DMS114 treated with DMSO at 0.1 percent for 48 hours (cell line): ENCODE measurements around the gene MTHFD1L.

ENCODE experiments used
- DNase-seq: peaks from one replicate; lab custom pipeline; 2025; ENCODE audit not compliant: unreplicated experiment; lab: John Stamatoyannopoulos, UW

Gene MTHFD1L

DNA sequence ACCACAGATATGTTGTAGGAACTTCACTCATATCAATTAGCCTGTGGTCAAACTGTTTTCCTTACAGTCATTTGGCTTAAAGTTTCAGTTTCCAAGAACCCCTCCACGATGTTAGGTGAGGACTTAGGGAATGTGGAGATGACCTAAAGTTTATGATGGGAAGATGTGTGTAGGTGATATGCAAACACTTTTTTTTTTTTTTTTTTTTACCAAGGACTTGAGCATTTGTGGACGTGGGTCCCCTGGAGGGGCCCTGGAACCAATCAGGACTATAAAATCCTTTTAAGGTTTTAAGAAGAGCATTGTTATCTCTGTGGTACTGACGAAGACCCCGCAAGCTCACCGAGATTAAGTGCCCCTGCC lies 478 bp upstream of the MTHFD1L start:
- DNase-seq: no peak

DNA sequence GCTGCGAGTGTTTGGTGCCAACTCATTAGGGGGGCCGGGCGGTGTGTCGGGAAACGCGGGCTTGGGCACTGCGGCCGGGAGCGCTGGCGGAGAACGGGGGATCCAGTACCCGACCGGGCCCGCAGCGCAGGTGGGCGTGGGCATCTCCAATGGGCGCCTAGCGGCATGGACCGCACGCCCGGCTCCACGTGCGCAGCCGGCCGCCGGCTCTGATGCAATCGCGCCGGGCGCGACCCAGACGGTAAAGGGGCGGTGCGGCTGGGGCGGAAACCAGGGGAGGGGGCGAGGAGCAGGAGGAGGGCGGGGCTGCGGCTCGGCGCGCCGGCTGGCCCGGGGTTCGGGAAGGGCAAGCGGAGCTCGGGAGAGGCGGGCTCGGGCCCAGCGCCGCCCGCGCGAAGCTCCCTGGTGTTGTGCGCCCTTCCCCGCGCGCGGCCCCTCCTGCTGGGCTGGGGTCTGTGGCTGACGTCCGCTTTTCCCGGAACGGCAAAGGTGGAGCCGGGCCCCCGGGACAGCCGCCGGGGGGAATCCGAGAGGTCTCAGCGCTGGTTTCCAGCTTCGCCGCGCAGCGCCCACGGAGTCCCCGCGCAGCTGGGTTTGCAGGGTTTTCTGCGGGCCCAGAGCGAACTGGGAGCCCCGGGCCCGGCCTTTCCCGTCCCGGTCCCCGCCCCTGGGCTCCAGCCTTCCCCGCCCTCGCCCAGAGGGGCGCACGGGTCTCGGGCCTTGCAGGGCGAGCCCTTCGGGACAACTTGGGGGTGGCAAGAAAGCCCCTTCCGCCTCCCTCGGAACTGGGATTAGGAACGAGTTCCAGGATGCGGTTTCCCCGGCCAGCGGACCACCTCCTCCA lies 867 bp downstream of the MTHFD1L start:
- peak; percentile 8 for DNase-seq

DNA sequence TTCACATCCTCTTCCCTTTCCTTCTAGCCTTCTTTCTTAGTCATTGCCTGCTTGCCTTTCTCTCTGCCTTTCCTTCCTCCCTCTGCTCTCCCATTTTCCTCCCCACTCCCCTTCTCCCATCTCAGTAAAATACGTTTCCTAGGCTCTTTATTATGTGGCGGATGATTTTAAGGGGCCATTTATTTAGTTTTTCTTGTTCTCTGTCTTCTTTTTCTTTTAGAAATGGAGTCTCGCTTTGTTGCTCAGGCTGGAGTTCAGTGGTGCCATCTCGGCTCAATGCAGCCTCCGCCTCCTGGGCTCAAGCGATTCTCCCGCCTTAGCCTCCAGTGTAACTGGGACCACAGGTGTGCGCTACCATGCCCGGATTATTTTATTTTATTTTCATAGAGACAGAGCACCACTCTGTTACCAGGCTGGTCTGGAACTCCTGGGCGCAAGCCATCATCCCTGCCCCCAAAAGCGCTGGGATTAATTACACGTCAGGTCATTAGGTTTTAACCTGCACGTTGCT lies 1.5 kb downstream of the MTHFD1L start:
- DNase-seq: no peak

DNA sequence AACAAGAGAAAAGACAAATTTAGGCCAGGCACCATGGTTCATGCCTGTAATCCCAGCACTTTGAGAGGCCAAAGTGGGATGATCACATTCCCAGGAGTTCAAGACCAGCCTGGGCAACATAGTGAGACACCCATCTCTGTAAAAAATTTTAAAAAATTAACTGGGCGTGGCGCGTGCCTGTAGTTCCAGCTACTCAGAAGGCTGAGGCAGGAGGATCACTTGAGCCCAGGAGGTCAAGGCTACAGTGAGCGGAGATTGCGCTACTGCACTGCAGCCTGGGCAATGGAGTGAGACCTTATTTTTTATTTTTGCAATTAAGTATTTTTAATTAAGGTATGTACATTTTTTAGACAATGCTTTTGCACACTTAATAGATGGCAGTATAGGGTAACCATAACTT lies 3.3 kb downstream of the MTHFD1L start:
- no peak for DNase-seq

DNA sequence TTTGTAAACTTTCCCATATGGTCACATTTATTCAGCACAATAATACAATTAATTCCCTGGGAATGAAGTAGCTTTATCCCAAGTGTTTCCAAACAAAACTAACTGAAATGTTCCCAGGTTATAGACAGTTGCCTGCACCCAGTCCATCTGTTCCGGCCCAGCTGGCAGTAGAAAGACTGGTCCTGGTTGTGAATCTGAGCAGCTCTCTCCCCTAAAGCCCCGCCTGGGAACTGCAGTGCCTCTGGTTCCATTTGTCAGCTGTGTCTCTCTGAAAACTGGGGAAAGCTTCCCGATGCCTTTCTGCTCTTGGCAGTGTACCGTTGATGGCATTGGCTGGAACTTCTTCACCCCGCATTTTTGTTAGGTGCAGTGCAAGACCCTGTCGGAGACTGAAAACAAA lies 8.7 kb downstream of the MTHFD1L start:
- DNase-seq: no peak

DNA sequence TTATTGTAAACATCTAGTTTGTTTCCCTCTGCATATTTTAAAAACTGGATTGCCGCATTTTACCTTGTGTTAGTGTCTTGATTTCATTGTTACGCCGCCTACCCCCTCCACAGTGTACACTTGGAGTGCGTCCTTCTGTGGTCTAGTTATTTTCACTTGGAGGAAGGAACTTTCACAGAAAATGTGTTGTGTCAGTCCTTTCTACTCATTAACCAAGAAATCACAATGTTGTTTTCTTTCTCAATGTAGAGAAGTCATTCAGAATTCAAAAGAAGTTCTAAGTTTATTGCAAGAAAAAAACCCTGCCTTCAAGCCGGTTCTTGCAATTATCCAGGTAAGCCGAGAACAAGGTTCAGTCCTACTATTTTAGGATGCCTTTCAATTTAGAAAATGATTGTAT lies 10.3 kb downstream of the MTHFD1L start:
- DNase-seq: no peak

DNA sequence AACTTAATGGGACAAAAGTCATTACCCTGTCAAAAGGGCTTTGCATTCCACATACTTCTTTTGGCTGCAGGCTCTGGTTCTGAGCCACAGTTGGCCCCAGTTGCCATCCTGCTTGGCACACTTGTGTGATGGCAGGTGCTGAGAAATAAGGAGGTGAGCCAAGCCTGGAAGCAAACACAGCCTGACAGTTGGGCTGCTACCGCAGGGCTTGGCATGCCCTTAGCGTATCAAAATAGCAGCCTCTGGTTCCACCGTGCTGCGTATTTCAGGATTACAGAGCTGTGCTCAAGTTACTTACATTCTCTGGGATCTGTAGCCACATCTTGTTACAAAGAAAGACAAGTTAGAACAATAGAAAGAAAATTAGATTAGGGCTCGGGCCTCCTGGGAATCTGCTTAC lies 11.1 kb downstream of the MTHFD1L start:
- no peak for DNase-seq

DNA sequence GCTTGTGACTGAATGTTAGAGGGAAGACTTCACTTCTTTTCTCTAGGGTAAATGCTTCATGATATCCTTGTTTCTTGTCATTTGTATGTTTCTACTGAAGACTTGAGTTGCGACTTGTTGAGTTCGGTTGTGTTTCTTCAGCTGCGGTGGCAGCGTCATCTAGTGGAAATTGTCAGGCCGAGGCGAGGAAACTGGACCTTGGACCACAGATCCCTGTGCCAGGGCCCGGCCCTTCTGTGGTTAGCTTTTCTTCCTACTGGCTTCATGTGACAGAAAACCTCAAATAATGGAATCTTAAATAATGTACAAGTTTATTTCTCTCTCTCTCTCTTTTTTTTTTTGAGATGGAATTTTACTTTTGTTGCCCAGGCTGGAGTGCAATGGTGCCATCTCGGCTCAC lies 12.4 kb downstream of the MTHFD1L start:
- no peak for DNase-seq

DNA sequence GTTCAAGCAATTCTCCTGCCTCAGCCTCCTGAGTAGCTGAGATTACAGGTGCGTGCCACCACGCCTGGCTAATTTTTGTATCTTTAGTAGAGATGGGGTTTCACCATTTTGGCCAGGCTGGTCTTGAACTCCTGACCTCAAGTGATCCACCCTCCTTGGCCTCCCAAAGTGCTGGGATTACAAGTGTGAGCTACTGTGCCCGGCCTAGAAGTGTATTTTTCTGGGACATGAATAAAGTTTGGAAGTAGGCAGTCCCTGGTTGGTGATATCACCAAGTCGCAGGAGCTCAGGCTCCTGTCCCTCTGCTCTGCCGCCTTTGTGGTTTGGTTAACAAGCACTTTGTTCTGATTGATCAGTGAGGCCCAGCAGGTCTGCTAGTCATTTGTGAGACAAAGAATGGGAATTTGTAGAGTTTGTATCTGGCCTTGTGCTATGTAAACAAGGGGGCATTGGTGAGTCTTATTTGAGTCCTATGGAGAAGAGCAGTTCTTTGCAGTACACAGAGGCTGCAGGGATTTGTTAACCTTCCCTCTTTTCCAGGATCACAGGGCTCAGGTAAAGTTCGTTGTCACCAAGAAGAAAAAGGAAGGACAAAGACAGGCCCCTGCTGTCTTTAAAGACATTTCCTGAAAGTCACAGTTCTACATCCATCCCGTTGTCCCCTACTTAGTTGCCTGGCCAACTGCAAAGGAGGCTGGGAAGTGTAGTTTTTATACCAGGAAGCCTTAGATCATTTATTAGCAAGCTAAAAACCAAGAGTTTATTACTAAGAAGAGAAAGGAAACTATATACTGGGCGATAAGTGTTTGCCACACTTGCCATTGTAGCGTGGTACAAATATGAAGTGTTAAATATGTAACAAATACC lies 13.1 kb downstream of the MTHFD1L start:
- no peak for DNase-seq

DNA sequence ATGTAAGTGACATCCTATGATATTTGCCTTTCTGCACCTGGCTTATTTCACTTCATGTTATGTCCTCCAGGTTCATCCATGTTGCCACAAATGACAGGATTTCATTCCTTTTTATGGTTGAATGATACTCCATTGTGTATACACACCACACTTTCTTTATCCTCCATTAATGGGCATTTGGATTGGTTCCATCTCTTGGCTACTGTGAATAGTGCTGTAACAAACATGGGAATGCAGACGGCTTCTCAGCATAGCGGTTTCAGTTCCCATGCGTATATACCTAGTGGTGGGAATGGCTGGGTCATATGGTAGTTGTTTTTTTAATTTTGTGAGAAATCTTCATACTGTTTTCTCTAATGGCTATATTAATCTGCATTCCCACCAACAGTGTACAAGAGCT lies 14.8 kb downstream of the MTHFD1L start:
- no peak for DNase-seq

DNA sequence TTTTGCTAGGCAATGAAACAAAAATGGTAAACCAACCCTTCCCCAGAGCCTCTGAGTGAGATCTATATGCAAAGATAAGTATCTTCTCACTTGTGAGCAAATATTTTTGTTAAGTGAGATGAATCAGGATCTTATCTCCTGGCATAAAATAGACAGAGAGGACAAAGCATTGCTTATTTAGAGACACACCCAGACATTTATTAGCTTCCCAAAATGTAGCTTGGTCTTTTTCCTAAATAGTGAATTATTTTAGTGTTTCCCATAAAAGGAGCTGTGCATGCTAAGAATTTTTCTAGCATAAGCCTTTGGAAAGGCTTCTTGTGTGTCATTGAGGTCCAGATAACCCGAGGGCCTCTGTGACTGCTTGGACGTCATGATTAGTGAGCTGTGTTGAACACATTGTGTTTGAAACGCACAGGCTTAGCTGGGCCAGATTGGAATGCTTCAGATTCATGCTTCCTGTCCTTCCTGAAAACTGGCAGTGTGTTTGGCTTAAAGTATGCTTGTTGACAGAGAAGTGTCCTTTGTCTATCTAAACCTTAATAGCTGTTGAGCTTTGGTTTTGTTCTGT lies 16.5 kb downstream of the MTHFD1L start:
- no peak for DNase-seq

DNA sequence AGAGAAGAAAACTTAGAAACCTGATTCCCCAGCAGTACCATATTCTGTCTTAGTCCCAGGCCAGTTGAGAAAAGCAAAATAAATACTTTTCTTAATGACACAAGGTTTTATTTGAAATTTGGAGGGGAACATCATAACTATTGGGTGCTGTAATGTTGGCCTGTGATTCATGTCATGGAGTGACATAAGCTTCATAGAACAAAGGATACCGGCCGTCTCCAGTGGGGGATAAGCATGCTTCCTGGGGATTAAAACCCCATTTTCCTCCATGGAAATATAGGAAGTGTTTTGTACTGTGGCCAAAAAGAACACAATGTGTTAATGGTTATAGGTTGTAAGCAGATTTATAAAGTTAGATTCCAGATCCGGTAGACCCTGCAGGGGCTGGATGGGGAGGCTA lies 18.0 kb downstream of the MTHFD1L start:
- no peak for DNase-seq

DNA sequence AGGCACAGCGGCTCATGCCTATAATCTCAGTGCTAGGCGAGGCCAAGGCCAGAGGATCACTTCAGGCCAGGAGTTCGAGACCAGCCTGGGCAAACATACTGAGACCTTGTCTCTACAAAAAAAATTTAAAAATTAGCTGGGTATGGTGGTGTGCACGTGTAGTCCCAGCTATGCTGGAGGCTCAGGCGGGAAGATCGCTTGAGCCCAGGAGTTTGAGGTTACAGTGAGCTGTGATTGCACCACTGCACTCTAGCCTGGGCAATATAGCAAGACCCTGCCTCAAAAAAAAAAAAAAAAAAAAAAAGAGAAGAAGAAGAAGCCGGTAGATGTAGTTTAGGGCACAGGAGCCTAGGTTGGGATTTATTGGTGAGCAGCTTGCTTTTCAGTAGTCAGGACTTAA lies 20.7 kb downstream of the MTHFD1L start:
- no peak for DNase-seq

DNA sequence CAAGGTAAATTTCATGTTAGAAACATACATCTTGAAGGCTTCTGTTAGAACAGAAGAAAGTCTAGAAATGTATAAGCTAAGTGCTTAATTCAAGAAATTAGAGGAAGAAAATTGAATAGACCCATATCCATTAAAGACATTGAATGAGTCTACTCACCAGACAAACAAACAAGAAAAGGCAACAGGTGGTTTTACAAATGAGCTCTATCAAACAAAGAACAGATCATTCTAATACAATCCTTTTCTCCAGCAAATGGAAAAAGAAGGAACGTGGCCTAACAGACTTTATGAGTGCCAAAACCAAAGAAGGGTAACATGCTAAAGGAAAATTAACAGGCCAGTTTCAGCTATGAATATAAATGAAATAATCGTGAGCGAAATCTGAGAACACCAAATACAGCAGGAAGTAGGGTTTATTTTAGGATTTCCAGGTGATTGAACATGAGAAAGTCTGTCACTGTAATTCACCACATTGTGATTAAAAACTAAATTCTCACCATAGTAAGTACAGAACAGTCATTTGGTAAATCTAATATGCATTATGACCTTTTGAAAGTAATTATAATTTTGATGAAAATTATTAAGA lies 22.6 kb downstream of the MTHFD1L start:
- DNase-seq: no peak

DNA sequence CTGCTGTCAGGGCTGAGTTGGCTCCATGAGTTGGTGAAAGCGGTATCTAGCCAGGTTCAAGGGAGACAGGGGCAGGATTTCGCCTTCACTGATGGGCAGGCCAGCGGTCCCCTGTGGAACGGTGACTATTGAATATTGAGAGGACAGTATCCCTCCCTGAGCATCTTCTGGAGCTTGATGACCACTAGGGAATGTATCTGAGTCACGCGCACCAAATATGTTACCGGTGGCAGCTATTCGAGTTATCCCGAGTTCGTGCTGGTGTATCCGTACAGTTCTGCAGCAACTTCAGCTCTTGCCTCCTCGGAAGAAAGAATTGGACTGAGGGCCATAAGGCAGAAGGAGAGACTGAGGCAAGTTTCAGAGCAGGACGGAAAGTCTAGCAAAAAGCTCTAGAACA lies 24.8 kb downstream of the MTHFD1L start:
- no peak for DNase-seq

DNA sequence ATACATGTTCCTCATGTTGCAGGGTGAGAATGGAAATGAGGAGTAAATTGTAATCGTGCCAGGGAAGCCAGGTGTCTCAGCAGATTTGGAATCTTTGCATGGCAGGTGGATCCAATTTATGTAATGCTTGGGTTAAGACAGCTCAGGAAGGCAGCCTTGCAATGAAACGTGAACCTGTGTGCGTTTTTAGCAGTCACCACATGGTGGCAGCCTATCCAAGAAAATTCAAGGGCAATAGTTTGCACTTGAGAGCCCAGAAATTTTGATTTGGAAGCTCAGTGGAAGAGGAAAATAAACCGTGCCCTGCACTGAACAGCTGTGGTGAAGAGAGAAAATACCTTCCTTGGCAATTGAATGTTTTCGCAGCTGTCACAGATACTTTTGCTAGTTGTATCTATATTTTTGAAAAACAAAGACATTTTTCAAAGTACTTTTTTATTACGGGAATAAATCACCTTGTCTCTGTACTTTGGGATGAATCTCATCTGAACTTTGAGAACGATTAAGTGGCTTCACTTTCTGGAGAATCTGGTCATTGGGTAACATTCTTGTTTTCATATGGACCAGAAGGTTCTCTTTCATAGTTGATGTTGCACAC lies 26.5 kb downstream of the MTHFD1L start:
- peak; percentile 11 for DNase-seq

DNA sequence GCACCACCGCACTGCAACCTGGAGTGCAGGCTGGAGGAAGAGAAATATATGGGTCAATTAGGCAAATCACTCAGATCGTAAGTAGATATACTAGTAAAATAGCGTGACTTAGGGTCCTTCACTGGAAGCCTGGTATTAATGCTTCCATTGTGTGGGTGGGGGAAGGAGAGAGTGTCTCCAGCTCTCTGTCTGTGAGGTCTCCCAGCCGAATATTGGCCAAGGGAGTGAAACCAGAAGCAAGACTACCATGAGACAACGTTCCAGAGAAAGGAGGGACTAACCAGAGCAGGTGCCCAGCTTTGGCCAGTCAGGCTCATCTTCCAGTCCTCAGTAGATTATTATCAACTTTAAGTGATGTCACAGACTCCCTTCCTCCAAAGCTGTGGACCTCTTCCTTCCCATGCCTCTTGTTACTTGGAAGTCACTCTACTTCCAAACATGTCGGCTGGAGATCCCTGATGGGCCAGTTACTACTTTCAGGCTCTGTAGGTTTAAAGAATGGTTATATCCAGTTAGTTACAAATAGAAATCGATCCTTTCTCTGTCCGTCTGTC lies 28.8 kb downstream of the MTHFD1L start:
- DNase-seq: no peak

DNA sequence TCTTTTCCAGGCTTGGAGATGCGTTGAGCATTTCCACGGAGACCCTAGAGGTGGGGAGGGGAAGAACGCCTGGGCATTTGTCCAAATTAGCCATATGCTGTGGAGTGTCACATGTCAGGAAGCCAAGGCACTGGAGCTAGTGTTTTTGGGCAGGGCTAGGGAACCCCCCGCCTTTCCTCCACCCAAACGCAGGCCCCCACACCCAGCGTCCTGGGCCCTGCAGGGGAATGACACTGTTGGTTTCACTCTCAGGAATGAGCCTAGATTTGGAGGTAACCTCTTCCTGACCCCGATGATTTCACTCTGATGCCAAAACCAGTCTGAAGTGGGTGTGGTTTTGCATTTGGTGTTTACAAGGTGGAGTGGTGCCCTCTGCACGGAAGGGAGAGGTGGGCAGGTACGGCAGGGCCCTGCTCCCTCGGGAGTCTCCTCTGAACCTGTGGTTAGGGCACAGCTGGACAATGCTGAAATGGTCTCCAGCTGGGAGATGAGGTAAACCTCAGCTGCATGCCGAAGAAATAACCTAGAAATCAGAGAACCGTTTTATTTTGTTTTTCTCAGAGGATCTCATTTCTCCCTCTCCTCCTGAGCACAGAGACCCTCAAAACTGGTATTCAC lies 29.5 kb downstream of the MTHFD1L start:
- DNase-seq: no peak

DNA sequence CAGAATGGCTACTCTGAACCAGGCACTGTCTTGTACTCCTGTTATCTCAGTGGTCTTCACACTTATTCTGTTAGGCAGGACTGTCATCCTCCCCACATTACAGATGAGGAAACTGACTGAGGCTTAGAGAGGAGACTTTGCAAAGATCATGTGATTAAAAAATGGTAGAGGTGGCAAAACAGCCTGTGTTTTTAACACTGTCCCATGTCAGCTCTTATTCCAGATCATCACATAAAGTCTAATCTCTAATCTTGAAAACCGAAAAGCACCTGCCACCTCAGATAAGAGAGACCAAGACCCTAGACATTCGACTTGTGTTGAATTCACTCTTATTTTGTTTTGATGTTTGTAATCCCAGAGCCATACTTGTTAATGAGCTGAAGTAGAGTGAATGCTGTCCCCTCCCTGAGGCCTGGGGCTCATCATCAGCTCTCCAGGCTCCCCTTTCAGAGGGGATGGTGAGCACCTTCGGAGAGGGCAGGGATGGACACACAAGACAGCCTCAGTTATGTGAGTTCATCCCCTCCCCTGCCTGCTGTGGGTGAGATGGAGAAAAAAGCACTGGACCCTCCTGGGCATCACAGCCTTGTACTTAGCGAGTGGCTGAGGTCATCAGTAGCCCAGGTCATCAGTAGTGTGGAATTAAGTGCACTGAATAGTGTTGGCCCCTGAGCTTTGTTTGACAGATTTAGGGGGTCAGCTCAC lies 30.6 kb downstream of the MTHFD1L start:
- DNase-seq: no peak
